Ovary (tissue), 3 donors: ENCODE measurements around the gene MTRFR.

Experiments
- EP300 ChIP-seq: sonication (generic); formaldehyde crosslinking; IDR thresholded peaks from one replicate; pipeline ENCODE4 v1.6.1; 2017; ENCODE audit warnings: antibody characterized with exemption
- POLR2A ChIP-seq: fragments of 450-650 bp; IDR thresholded peaks from one replicate; pipeline ENCODE4 v1.6.1; 2017; ENCODE audit warnings: antibody characterized with exemption, mild to moderate bottlenecking, moderate library complexity
- TF ChIP-seq, protein P1 (sequence below), 3 donors: fragments of 450-650 bp in 2 of 3; fragments of 200-600 bp in 1 of 3; IDR thresholded peaks; one replicate each; pipeline versions ENCODE4 v1.5.1 to v1.8.0; 2016 to 2022; ENCODE audit warnings: antibody characterized with exemption in 3 of 3, mild to moderate bottlenecking in 1 of 3
- donor health status: DM: no; HTN: no; CAD: no.

DNA sequence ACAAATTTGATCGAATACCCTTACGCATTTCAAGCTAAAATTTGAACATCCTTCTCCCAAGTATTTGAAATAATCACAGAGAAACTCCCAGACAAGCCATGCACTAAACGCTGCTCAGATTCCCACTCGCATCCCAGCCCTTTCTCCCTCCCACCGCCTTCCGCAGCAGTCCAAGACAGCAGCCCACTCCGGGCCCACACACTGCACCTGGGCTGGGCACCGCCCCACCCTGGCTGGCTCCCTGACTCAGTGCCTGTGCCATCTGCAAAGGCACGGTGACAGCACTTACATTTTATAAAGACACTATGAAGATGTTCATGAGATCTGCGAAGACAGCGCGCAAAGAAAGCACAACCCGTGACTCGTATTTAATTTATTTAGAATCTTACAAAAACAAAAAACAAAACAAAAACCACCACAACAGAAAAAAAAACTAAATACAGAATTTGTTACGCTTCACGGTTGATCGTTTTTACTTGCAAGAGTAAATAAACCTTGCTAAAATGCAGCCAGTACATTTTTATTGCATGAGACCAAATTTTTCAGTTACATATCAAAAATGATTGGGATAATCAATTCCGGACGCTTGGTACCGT, 55.6 kb downstream of the MTRFR start:
- TF ChIP-seq, protein P1, sequence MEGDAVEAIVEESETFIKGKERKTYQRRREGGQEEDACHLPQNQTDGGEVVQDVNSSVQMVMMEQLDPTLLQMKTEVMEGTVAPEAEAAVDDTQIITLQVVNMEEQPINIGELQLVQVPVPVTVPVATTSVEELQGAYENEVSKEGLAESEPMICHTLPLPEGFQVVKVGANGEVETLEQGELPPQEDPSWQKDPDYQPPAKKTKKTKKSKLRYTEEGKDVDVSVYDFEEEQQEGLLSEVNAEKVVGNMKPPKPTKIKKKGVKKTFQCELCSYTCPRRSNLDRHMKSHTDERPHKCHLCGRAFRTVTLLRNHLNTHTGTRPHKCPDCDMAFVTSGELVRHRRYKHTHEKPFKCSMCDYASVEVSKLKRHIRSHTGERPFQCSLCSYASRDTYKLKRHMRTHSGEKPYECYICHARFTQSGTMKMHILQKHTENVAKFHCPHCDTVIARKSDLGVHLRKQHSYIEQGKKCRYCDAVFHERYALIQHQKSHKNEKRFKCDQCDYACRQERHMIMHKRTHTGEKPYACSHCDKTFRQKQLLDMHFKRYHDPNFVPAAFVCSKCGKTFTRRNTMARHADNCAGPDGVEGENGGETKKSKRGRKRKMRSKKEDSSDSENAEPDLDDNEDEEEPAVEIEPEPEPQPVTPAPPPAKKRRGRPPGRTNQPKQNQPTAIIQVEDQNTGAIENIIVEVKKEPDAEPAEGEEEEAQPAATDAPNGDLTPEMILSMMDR (IDR thresholded peaks at IDR 0.05) = no peak
- TF ChIP-seq POLR2A (no peak), EP300 (no peak)
